GM18502 (cell line): ENCODE results near the gene TAF1D.
A peak's percentile ranks its signal among the peaks of the same experiment; 100 is the strongest.
"Not testable (repeated sequence)": the region's sequence is repeated elsewhere in the genome, so short reads cannot be mapped to it uniquely, and the experiment has no call there.

Source experiments
- ATAC-seq: cut with Tn5 transposase; IDR thresholded peaks from one replicate; pipeline ENCODE4 v1.9.1; 2021; ENCODE audit warnings: mild to moderate bottlenecking; ENCODE audit not compliant: unreplicated experiment, poor library complexity

The TAF1D gene

GRCh38 chr11:93741094-93741881, at the start of gene TAF1D, which contains the start of gene C11orf54:
Gene TAF1D, minus strand, starts transcription at chr11:93741495. Its CDS starts 2,191 bp downstream, at chr11:93739304.
Gene C11orf54, plus strand, starts transcription at chr11:93741672. Its CDS starts 5,722 bp downstream, at chr11:93747394.
- peak; percentile 87 for ATAC-seq

- ATAC-seq = peak; percentile 38
Measured at GRCh38 chr11:93784935-93785360, 43.7 kb upstream of the TAF1D start.

GRCh38 chr11:93784145-93784934, 43.0 kb upstream of the TAF1D start, which contains the start of gene MED17:
Gene MED17, plus strand, starts transcription at chr11:93784282. Its CDS starts 232 bp downstream, at chr11:93784514.
- ATAC-seq = peak; percentile 95

- peak; percentile 67 for ATAC-seq
Measured at GRCh38 chr11:93783765-93784144, 42.5 kb upstream of the TAF1D start.

GRCh38 chr11:93783362-93783761, 42.1 kb upstream of the TAF1D start:
- no peak for ATAC-seq

GRCh38 chr11:93775289-93775688, 34.0 kb upstream of the TAF1D start:
- ATAC-seq = no peak

- not testable (repeated sequence) for ATAC-seq
Measured at GRCh38 chr11:93774560-93774959, 33.3 kb upstream of the TAF1D start.

GRCh38 chr11:93773601-93774200, 32.4 kb upstream of the TAF1D start:
- ATAC-seq = no peak

GRCh38 chr11:93773045-93773477, 31.8 kb upstream of the TAF1D start:
- no peak for ATAC-seq

GRCh38 chr11:93772123-93772522, 30.8 kb upstream of the TAF1D start:
- ATAC-seq = no peak

- no peak for ATAC-seq
Measured at GRCh38 chr11:93770160-93770559, 28.9 kb upstream of the TAF1D start.

- no peak for ATAC-seq
Measured at GRCh38 chr11:93767018-93767417, 25.7 kb upstream of the TAF1D start.

GRCh38 chr11:93766504-93766903, 25.2 kb upstream of the TAF1D start:
- no peak for ATAC-seq

GRCh38 chr11:93765551-93765950, 24.3 kb upstream of the TAF1D start:
- ATAC-seq = no peak

GRCh38 chr11:93761910-93762309, 20.6 kb upstream of the TAF1D start:
- ATAC-seq = no peak

GRCh38 chr11:93759123-93759522, 17.8 kb upstream of the TAF1D start:
- not testable (repeated sequence) for ATAC-seq

- no peak for ATAC-seq
Measured at GRCh38 chr11:93757924-93758865, 16.9 kb upstream of the TAF1D start.

GRCh38 chr11:93757301-93757700, 16.0 kb upstream of the TAF1D start:
- ATAC-seq = no peak

GRCh38 chr11:93756748-93757147, 15.5 kb upstream of the TAF1D start:
- no peak for ATAC-seq

- no peak for ATAC-seq
Measured at GRCh38 chr11:93753241-93753640, 11.9 kb upstream of the TAF1D start.
